SJCRH30 (cell line): ENCODE measurements around the gene RIPOR3. TPM values are rescaled to one million over a fixed set of nuclear protein-coding genes. Genes with fewer than 3 reads are reported as not detected.

ENCODE experiments used
- DNase-seq, 2 experiments: peaks; one replicate each; pipeline ENCODE4 v3.0.0-alpha.2; 2015 to 2020
- H3K27ac ChIP-seq: fragments of 250-450 bp; sonication (Bioruptor Pico); 2 replicates; pipeline ENCODE4 v1.5.1; 2020; ENCODE audit warnings: mild to moderate bottlenecking, moderate library complexity
- H3K27me3 ChIP-seq: fragments of 250-450 bp; sonication (Bioruptor Pico); 2 replicates; pipeline ENCODE4 v1.5.1; 2020; ENCODE audit warnings: mild to moderate bottlenecking, moderate library complexity
- H3K36me3 ChIP-seq: fragments of 250-450 bp; sonication (Bioruptor Pico); 2 replicates; pipeline ENCODE4 v1.5.1; 2020; ENCODE audit warnings: mild to moderate bottlenecking, moderate library complexity
- H3K4me1 ChIP-seq: fragments of 250-450 bp; sonication (Bioruptor Pico); 2 replicates; pipeline ENCODE4 v1.5.1; 2020; ENCODE audit warnings: mild to moderate bottlenecking, moderate library complexity
- H3K4me3 ChIP-seq: fragments of 250-450 bp; sonication (Bioruptor Pico); 2 replicates; pipeline ENCODE4 v1.5.1; 2020; ENCODE audit warnings: mild to moderate bottlenecking, moderate library complexity
- H3K9me3 ChIP-seq: fragments of 250-450 bp; sonication (Bioruptor Pico); replicated peaks from 2 replicates; pipeline ENCODE4 v1.5.1; 2020; ENCODE audit warnings: mild to moderate bottlenecking, moderate library complexity
- total RNA-seq: library from RNA; depleted of rRNA; stranded (reverse); fragments of >200 nt; shearing (Covaris generic); gene quantifications from 2 replicates; pipeline ENCODE4 v1.2.3, GENCODE V29; 2014

Gene RIPOR3
- total RNA-seq, 1 experiment from 2014 or later = 2.6 TPM

GRCh38 chr20:50565383-50565782 lies 126.0 kb downstream of the RIPOR3 start:
- Histone ChIP-seq H3K4me3 (no peak overlapping the region), H3K36me3 (peaks cover 47% of the 10 kb centered on the region), H3K4me1 (peaks cover 18% of the 10 kb centered on the region), H3K9me3 (no peaks in the 10 kb centered on the region), H3K27ac (no peak overlapping the region), H3K27me3 (no peaks in the 10 kb centered on the region)
- DNase-seq = no peak

- Histone ChIP-seq H3K27ac (no peak overlapping the region), H3K4me1 (peaks cover 18% of the 10 kb centered on the region), H3K9me3 (no peaks in the 10 kb centered on the region), H3K4me3 (no peak overlapping the region), H3K36me3 (peaks cover 38% of the 10 kb centered on the region), H3K27me3 (no peaks in the 10 kb centered on the region)
- no peak for DNase-seq
Measured at GRCh38 chr20:50563133-50563944, 128.0 kb downstream of the RIPOR3 start.

GRCh38 chr20:50562262-50562701 lies 129.1 kb downstream of the RIPOR3 start:
- peaks cover 36% of the 10 kb centered on the region for H3K36me3 ChIP-seq
- H3K9me3 ChIP-seq = no peaks in the 10 kb centered on the region
- peaks cover 18% of the 10 kb centered on the region for H3K4me1 ChIP-seq
- peak in 1 of 2 experiments; percentile 31 for DNase-seq
- H3K27ac ChIP-seq = no peak overlapping the region; the same call in 1 of the 2 replicates
- no peaks in the 10 kb centered on the region for H3K27me3 ChIP-seq
- no peak overlapping the region for H3K4me3 ChIP-seq

- peak; percentile 54 to 60 for DNase-seq
- no peak overlapping the region for H3K4me3 ChIP-seq
Measured at GRCh38 chr20:50561379-50562078, 129.8 kb downstream of the RIPOR3 start.

GRCh38 chr20:50560867-50561266 lies 130.5 kb downstream of the RIPOR3 start:
- H3K27me3 ChIP-seq = no peaks in the 10 kb centered on the region
- H3K27ac ChIP-seq = no peak overlapping the region; the same call in 1 of the 2 replicates
- no peak overlapping the region for H3K4me3 ChIP-seq
- peaks cover 18% of the 10 kb centered on the region for H3K4me1 ChIP-seq
- H3K36me3 ChIP-seq = peaks cover 34% of the 10 kb centered on the region
- H3K9me3 ChIP-seq = no peaks in the 10 kb centered on the region
- no peak for DNase-seq

More at GRCh38 chr20:50561379-50562078, 129.8 kb downstream of the RIPOR3 start:
- Histone ChIP-seq H3K27me3 (no peaks in the 10 kb centered on the region), H3K4me1 (peaks cover 18% of the 10 kb centered on the region), H3K36me3 (peaks cover 34% of the 10 kb centered on the region), H3K27ac (peak overlapping the region; percentile 18), H3K9me3 (no peaks in the 10 kb centered on the region)

- DNase-seq = no peak
- no peaks in the 10 kb centered on the region for H3K27me3 ChIP-seq
- no peak overlapping the region for H3K27ac ChIP-seq
- peaks cover 30% of the 10 kb centered on the region for H3K36me3 ChIP-seq
- H3K9me3 ChIP-seq = no peaks in the 10 kb centered on the region; the same call in 1 of the 2 replicates
- peaks cover 18% of the 10 kb centered on the region for H3K4me1 ChIP-seq
- H3K4me3 ChIP-seq = no peak overlapping the region
Measured at GRCh38 chr20:50559856-50560638, 131.3 kb downstream of the RIPOR3 start.

- H3K4me3 ChIP-seq = no peak overlapping the region
- no peak for DNase-seq
- no peak overlapping the region for H3K27ac ChIP-seq
- H3K9me3 ChIP-seq = no peaks in the 10 kb centered on the region; the same call in 1 of the 2 replicates
- no peaks in the 10 kb centered on the region for H3K27me3 ChIP-seq
- H3K4me1 ChIP-seq = peaks cover 18% of the 10 kb centered on the region
- peaks cover 26% of the 10 kb centered on the region for H3K36me3 ChIP-seq
Measured at GRCh38 chr20:50559149-50559548, 132.2 kb downstream of the RIPOR3 start.

- no peak for DNase-seq
- Histone ChIP-seq H3K4me1 (peaks cover 18% of the 10 kb centered on the region), H3K9me3 (no peaks in the 10 kb centered on the region; the same call in 1 of the 2 replicates), H3K27me3 (no peaks in the 10 kb centered on the region), H3K36me3 (peaks cover 27% of the 10 kb centered on the region), H3K27ac (no peak overlapping the region), H3K4me3 (no peak overlapping the region)
Measured at GRCh38 chr20:50558483-50558925, 132.8 kb downstream of the RIPOR3 start.

- H3K36me3 ChIP-seq = peaks cover 20% of the 10 kb centered on the region
- H3K4me1 ChIP-seq = peaks cover 18% of the 10 kb centered on the region
- no peaks in the 10 kb centered on the region for H3K27me3 ChIP-seq
- DNase-seq = no peak
- H3K9me3 ChIP-seq = no peaks in the 10 kb centered on the region; the same call in 1 of the 2 replicates
- no peak overlapping the region for H3K27ac ChIP-seq
- H3K4me3 ChIP-seq = no peak overlapping the region
Measured at GRCh38 chr20:50557549-50558134, 133.7 kb downstream of the RIPOR3 start.

- Histone ChIP-seq H3K9me3 (no peaks in the 10 kb centered on the region; the same call in 1 of the 2 replicates), H3K4me3 (no peak overlapping the region), H3K4me1 (no peaks in the 10 kb centered on the region; the same call in 1 of the 2 replicates), H3K27me3 (no peaks in the 10 kb centered on the region), H3K27ac (no peak overlapping the region), H3K36me3 (peaks cover 15% of the 10 kb centered on the region)
- DNase-seq = no peak
Measured at GRCh38 chr20:50555662-50556061, 135.7 kb downstream of the RIPOR3 start.

GRCh38 chr20:50554694-50555579 lies 136.4 kb downstream of the RIPOR3 start:
- Histone ChIP-seq H3K4me3 (no peak overlapping the region), H3K9me3 (no peaks in the 10 kb centered on the region; the same call in 1 of the 2 replicates), H3K27me3 (no peaks in the 10 kb centered on the region), H3K4me1 (no peaks in the 10 kb centered on the region), H3K36me3 (peaks cover 15% of the 10 kb centered on the region), H3K27ac (no peak overlapping the region)
- no peak for DNase-seq

- peaks cover 15% of the 10 kb centered on the region for H3K36me3 ChIP-seq
- H3K27ac ChIP-seq = no peak overlapping the region
- no peaks in the 10 kb centered on the region for H3K27me3 ChIP-seq
- H3K4me3 ChIP-seq = no peak overlapping the region
- H3K9me3 ChIP-seq = no peaks in the 10 kb centered on the region; the same call in 1 of the 2 replicates
- H3K4me1 ChIP-seq = no peaks in the 10 kb centered on the region
- DNase-seq = no peak
Measured at GRCh38 chr20:50552979-50553378, 138.4 kb downstream of the RIPOR3 start.

GRCh38 chr20:50551288-50551687 lies 140.1 kb downstream of the RIPOR3 start:
- no peaks in the 10 kb centered on the region; the same call in 1 of the 2 replicates for H3K9me3 ChIP-seq
- peaks cover 19% of the 10 kb centered on the region for H3K36me3 ChIP-seq
- H3K27ac ChIP-seq = no peak overlapping the region
- H3K27me3 ChIP-seq = no peaks in the 10 kb centered on the region
- H3K4me1 ChIP-seq = no peaks in the 10 kb centered on the region
- no peak for DNase-seq
- no peak overlapping the region for H3K4me3 ChIP-seq
